Stimulated activated CD4-positive, alpha-beta T cell treated with anti-CD3 and anti-CD28 coated beads, Interleukin-1b, Interleukin-23, amount 100 ng/mL, for 48 hours (primary cell): ENCODE measurements around the gene PHOX2A.

Experiments used
- DNase-seq: peaks from one replicate; pipeline ENCODE4 v3.0.0-alpha.2; 2020

Gene PHOX2A

DNA sequence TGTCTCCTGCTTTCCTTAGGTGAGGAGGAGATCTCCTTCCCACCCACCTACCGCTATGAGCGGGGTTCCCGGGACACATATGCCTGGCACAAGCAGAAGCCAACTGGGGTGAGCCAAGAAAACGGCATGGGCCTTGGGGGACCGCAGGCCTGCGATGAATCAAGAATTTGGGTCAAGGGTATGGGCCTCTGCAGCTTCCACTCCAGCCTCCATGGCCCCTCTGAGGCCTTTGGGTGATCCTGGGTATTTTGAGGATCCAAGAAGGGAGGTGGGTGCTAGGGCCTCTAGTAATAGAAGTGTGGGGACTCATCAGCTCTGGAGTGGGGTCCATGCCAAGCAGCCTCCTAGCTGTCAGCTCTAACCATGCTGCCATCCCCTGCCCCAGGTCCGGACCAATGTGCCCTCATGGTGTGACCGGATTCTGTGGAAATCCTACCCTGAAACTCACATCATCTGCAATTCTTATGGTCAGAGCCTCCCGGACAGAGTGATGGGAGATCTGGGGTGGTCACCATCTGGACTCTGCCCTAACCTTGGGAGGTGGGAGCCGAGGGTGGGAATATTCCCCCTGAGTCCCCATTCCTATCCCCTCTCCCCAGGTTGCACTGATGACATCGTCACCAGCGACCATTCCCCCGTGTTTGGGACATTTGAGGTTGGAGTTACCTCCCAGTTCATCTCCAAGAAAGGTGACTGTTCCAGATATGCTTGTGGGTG is 10.8 kb downstream of the PHOX2A start:
- DNase-seq = no peak

DNA sequence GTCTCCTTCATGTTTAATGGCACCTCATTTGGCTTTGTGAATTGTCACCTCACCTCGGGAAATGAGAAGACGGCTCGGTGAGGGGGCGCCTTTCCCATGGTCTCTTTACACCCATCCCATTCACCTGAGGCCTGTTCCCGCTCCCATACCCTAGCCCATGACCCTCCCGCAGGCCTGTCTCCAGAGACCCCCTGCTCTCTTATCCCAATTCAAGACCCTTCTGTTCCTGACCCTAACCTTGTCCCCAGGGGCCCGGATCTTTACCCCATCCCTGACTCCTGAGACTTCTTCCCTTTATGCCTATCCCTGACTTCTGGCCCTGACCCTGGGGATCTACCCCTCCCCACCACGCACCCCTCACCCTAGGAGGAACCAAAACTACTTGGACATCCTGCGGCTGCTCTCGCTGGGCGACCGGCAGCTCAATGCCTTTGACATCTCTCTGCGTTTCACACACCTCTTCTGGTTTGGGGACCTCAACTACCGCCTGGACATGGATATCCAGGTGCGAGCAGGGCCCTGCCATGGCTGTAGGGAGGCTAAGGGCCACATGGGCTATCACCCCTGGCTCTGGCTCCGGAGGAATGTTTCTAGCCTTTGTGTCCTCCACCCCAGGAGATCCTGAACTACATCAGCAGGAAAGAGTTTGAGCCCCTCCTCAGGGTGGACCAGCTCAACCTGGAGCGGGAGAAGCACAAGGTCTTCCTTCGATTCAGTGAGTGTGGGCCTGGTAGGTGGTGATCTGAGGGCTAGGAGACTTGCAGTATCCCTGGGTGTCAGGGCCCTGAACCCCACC is 11.5 kb downstream of the PHOX2A start:
- DNase-seq = no peak

DNA sequence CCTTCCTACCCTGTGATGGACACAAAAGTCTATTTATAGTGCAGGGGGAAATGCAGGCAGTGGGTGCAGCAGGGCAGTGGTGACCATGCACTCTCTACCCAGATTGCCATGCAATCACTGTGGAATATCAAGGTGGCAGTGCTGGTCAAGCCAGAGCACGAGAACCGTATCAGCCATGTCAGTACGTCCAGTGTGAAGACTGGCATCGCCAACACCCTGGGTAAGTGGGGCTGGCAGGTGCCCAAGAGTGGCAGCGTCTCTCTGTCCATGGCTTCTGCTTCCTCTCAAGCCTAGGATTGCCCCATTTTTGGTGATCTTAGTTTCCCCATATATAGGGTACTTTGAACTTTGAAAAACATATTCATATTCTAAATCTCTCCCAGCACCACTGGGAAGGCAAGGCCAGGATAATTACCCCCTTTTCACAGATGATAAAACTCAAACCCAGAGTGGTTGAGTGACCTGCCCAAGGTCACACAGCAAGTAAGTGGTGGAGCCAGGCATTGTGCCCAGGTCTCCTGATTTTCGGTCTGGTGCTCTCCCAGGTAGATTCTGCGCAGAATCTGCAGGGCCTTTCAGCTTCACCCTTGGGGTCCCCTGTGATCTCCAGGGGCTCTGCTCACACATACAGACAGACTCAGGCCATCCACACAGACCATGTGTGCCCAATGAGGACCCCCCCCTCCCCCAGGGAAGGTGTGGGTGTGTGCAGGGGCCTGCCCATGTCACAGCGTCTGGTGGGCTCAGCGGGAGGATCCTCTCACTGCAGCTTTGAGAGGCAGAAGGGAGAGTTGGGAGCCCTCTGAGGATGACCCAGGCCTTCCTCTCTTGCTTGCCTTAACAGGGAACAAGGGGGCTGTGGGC is 12.3 kb downstream of the PHOX2A start:
- DNase-seq = no peak

DNA sequence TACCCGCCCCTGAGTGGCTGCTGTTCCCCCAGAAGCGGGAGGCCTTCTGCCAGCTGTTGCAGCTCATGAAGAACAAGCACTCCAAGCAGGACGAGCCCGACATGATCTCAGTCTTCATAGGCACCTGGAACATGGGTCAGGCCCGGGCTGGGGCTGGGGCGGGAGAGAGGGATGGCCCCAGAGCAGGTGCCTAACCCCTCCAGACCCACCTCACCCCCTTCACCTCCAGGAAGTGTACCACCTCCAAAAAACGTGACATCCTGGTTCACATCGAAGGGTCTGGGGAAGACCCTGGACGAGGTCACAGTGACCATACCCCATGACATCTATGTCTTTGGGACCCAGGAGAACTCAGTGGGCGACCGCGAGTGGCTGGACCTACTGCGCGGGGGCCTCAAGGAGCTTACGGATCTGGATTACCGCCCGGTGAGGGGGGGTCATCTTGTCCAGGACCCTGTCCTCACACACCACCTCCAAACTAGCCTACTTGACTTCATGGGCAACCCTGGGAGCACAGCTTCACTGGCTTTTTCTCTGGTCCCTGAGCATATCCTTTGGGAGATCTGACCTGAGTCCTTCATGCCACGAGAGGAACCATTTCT is 13.1 kb downstream of the PHOX2A start:
- no peak for DNase-seq

DNA sequence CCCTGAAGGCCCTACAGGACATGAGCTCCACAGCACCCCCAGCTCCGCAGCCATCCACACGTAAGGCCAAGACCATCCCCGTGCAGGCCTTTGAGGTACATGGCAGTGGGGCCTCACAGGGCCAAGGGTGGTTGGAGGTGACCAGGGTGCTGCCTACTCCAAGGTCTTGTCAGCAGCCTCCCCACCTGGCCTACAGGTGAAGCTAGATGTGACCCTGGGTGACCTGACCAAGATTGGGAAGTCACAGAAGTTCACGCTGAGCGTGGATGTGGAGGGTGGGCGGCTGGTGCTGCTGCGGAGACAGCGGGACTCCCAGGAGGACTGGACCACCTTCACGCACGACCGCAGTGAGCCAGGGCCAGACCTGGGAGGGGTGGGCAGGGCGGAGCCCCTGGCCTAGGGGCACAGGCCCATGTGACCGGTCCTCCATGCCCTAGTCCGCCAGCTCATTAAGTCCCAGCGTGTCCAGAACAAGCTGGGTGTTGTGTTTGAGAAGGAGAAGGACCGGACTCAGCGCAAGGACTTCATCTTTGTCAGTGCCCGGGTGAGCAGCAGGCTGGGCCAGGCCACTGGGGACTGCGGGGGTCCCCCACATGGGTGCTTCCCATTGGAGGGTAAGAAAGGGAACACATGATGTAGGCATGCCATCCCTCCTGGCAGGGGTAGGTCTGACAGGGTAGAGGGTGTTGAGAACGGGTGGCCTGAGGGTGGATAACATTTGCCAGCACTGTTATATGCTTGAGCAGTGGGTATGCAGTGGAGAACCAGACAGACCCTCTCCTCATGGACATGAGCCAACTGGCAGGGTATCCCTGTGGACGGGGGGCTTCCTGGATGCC is 13.8 kb downstream of the PHOX2A start:
- DNase-seq = no peak

DNA sequence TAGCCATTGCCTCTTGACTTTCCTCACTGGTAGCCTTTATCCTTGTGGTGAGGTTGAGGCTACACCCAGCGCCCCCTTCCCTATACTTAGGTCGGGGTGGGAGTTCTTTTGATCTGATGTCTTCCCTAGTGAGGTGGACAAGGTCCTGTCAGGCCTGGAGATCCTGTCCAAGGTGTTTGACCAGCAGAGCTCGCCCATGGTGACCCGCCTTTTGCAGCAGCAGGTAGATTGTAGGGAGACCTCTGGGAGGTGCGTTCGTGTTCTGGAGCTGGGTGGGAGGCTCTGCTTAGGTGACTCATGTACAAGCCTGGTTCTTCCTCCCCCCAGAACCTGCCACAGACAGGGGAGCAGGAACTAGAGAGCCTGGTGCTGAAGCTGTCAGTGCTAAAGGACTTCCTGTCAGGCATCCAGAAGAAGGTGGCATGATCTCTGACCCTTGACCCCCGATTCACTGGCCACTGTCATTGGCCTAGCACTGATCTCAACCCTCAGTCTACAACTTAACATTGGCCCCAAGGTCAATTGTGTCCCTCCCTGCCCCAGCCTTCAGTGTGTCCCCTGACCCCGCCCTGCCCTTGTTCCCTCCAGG is 14.5 kb downstream of the PHOX2A start:
- no peak for DNase-seq

DNA sequence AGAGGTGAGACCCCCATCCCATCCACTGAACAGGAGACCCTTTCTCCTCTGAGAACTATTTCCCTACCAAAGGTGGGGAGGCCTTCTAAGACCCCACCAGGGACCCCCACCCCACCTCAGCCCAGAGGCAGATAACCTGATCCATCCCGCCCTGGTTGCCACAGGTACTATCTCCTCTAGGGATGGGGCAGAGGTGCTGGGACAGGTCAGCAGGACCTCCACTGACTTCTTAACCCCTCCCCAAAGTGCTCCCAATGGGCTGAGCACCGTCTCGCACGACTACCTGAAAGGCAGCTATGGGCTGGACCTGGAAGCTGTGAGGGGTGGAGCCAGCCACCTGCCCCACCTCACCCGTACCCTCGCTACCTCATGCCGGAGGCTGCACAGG is 15.1 kb downstream of the PHOX2A start:
- no peak for DNase-seq

DNA sequence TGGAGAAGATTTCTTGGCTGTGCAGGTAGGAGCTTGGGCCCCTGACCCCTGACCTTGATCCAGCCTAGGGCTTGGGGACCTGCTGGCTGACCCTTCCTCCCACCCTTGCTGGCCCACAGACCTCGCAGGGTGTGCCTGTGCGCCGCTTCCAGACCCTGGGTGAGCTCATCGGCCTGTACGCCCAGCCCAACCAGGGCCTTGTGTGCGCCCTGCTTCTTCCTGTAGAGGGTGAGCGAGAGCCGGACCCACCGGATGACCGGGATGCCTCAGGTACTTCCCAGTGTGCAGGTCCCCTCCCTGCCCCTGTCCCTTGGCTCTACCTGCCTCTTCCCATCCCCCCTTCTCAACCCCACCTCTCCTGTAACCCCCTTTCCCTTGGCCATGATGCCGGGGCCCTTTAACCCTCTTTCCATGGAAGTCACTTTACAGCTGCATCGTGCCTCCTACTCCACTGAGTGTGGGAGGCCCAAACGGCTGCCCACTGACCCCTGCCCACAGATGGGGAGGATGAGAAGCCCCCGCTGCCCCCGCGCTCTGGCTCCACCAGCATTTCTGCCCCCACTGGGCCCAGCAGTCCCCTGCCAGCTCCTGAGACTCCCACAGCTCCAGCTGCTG is 15.6 kb downstream of the PHOX2A start:
- no peak for DNase-seq

DNA sequence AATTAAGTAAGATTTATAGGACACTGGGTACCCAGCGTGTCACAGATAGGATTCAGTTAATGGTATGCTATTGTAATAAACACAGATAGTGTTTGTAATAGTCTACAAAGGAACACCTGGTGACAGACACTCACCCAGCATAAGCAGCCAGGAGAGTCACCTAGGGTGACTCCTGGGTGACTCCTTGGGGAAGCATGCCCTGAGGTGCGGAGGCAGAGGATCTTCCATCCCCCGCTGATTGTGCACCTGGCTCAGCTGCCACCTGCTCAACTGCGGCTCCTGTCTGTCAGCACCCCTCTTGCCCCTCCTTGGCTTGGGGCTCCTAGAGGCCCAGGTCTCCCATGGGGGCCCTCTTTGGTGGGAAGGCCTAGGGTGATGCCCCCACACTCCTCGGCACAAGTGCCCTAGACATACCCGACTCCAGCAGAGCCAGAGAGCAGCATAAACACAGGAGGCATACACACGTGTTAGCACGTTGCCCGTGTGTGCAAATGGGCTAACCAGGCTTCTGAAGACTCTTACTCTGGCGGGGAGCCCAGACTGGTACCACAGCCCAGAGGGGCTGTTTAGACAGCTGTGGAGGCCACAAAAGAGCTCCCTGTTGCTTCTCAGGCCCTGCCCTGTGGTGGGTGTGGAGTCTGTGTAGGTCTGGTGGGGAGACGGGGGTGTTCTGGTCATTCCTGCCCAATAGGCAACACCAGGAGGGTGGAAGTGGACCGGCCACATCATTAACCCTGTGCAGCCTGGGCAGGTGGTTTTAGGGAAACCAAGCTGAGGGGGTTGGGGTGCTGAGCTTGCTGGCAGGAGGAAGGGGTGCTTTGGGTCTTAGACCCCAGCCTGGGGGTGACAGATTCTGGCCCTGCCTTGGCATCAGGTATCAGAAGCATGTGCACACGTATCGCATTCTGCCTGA is 16.4 kb downstream of the PHOX2A start:
- no peak for DNase-seq

DNA sequence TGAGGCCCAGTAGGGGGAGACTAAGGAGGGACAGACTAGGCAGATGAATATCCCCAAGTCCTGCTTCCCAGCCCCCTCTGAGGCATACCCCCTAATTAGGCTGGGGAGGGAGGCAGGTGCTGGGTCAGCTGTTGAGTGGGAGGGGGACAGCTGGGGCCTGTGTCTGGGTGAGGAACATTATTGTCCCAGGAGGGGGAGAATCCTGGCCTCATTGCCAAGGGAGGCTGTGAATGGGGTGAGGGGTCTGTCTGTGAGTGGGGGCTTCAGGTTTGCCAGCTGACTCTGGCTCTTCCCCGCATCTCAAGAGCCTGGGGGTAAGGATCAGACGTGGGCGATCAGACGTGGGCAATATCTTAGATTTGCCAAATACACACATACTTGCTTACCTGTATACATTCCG is 17.3 kb downstream of the PHOX2A start:
- DNase-seq = no peak

DNA sequence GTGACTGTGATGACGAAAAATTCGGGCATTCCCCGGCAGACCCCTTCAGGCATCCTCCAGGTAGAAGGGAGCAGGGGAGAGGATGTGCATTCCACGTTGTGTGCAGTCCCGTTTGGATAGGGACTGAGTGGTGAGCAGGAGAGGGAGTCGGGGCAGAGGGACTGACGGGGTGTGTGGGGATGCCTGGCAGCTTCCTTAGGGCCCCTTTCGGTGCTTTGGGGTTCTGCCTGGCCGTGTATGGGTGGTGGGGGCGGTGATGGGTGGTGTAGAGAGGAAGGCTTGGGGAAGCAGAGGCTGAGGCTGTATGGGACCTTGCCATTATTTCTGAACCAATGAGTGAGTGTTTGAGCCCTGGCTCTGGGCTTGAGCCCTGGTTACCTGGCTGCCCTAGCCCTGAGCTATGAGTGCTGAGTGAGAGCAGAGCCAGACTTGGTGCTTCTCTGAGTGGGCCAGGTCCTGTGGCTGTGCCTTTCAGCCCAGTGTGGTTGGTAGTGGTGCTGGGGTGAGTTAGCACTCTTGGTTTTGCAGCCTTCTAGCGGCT is 18.5 kb downstream of the PHOX2A start:
- DNase-seq = peak; percentile 38

DNA sequence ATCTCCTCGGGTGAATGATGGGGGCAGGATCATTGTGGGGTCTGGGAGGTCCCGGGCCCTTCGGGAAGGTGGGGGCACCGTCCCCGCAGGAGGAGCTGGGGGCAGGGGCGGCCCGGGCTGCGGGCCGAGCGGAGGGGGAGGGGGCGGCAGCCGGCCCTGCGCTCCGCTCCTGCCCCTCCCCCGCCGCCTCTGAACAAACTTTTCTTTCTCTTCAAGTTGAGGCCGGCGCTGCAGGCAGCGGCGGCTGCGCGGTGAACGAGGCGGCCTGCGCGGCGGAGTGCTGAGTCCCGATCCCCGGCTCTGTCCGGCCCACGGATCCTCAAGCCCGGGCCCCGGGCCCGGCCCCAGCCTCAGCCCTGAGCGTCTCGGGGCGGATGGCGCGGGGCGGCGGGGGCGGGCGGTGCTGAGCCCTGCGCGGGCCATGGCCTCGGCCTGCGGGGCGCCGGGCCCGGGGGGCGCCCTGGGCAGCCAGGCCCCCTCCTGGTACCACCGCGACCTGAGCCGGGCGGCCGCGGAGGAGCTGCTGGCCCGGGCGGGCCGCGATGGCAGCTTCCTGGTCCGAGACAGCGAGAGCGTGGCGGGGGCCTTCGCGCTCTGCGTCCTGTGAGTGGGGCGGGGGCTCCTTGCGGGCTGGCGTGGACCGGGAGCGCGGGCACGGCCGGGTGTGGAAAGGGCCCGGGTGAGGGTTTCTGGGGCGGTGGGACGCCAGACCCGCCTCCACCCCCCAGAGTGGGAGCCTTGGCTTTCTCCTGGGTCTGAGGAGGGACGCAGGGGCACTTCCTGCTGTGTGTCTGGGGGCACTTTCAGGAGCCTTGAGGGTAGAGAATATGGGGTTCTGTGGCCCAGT is 19.2 kb downstream of the PHOX2A start, which contains the start of gene INPPL1:
TSS of gene INPPL1 (plus strand) at position 204 of the 847 bp plus-strand sequence. CDS start at position 422, 218 bp downstream.
- peak; percentile 33 for DNase-seq

DNA sequence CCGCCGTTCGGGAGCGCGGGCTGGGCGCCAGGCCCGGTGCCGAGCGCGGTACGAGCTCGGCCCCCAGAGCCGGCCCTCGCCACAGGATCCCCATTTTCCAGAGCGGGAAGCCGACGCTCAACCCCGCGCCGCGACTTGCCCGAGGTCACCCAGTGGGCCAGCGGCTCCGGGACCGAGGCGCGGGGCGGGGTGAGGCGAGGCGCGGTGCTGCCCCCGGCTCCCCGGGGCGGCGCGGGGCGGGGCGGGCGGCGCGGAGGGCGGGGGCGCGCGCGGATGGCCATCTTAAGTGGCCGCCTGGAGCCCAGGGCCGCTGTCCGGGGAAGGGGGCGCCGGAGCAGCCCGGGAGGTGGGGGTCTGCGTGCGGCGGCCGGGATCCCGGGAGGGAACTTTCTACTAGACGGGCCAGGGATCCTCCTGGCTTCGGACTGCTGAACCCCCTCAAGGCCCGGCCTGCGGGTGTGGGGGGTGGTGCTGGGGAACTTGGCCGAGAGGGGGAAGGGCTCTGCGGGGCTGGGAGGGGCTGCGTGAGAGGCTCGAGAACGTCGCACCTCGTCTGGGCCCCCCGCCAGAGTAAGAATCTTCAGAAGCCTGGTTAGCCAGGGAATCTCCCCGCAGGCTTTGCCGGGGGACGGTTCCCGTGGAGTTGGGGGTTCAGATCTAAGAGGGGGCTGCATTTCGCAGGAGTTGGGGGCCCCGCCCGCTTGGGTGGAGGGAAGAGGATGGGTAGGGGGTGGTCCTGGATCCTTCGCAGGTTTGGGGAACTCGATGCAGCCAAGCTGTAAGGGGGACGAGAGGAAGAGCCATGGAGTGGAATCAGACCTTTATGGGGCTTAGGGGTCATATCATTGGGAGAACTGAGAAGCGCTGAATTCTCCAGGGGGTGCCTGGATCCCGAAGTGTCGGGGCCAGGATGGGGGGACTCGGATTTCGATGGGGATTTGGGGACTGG is 20.1 kb downstream of the PHOX2A start:
- peak; percentile 40 for DNase-seq

DNA sequence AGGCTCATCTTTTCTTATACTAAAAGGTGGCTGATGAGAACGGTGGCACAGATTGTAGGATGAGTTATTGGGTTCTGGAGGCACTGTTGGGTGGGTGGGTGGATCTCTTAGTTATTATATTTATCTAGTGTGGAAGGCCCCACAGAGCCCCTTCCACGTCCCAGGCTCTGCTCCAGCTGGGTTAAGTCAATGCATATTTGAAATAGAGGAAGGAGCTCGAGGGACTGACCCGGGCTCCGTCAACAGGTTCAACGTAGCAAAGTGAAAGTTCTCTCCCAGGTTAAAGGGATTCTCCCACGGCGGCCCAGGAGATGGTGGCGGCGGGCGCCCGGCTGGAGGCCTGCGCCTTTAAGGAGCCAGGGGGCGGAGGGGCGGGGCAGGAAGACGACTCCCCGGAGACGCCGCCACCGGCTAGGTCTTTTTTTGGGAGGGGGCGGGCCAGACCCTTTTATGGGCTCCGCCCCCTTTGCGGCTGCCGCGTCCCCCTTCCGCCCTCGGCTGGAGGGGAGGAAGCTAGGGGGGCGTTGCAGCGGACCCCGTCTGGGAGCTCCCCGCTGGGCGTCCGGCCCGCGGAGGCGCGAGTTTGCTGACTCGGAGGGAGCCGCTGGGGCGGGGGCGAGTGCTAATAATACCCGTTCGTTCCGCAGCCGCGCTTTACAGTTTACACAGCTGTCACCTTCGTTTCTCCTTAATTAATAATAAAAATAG is 20.9 kb downstream of the PHOX2A start:
- peak; percentile 92 for DNase-seq

DNA sequence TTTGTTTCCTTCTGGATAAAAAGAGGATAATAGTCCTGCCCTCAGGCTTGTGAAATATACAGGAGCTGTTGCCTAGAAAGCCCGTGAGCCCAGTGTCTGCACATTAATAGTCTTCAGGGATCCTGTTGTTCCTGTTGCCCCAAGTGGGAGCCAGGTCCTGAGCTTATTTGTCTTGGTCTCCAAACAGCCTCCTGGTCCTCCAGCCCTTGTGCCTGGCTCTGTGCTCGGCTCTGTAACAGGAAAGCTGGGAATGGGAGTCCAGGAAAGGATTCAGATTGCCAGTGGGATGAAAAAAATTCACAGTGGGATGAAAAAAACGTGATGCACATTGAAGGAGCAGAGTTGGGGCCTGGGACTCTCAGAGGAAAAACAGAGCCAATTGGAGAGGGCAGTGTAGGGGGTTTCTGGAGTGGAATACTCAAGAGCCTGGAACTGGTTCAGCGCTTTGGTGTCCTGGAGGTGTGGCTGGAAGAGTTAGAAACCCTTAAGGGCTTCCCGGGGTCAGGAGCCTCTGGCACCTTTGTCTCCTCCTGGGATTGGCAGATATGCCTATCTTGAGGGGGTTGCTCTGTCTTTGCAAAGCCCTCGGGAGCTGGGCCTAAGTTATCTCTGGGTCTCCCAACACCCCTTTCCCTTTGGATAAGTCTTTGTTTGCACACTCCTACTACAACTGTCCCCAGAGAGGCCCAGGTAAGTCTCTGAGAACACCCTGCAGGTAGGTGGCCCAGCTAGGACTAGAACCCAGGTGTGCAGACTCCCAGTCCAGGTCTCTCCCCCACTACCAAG is 21.7 kb downstream of the PHOX2A start:
- DNase-seq = no peak
